Stimulated activated naive CD8-positive, alpha-beta T cell treated with anti-CD3 and anti-CD28 coated beads, Interleukin-15, Interleukin-2, amounts not matched to agents 100 ng/mL and 50 ng/mL, for 24 hours (primary cell): Measurements from ENCODE around the gene CD99L2.

Experiments used
- H3K27ac Mint-ChIP-seq: one replicate; pipeline ENCODE4 v1.8.0; 2021; ENCODE audit warnings: mild to moderate bottlenecking, mixed read lengths
- H3K27me3 Mint-ChIP-seq: one replicate; pipeline ENCODE4 v1.8.0; 2021; ENCODE audit warnings: mixed read lengths
- H3K36me3 Mint-ChIP-seq: one replicate; pipeline ENCODE4 v1.8.0; 2021; ENCODE audit warnings: low read depth, mixed read lengths
- H3K4me1 Mint-ChIP-seq: one replicate; pipeline ENCODE4 v1.8.0; 2021; ENCODE audit warnings: low read depth, mixed read lengths
- H3K4me3 Mint-ChIP-seq: one replicate; pipeline ENCODE4 v1.8.0; 2021; ENCODE audit warnings: mild to moderate bottlenecking, mixed read lengths
- H3K9me3 Mint-ChIP-seq: one replicate; pipeline ENCODE4 v1.8.0; 2021; ENCODE audit warnings: mixed read lengths

CD99L2 gene

GRCh38 chrX:150898343-150899190 is at the start of gene CD99L2:
CD99L2 (minus strand) TSS chrX:150898668; CDS start chrX:150898588, 80 bp downstream.
- peaks cover 9% of the 10 kb centered on the region for H3K4me1 Mint-ChIP-seq
- H3K4me3 Mint-ChIP-seq = peak within 1 kb of the TSS; percentile 83
- H3K27ac Mint-ChIP-seq = no peak within 1 kb of the TSS
- no peaks in the 10 kb centered on the region for H3K36me3 Mint-ChIP-seq
- peaks cover 3% of the 10 kb centered on the region for H3K27me3 Mint-ChIP-seq
- no peaks in the 10 kb centered on the region for H3K9me3 Mint-ChIP-seq

GRCh38 chrX:150944233-150944632 is 45.8 kb upstream of the CD99L2 start:
- H3K36me3 Mint-ChIP-seq = no peaks in the 10 kb centered on the region
- no peak overlapping the region for H3K27ac Mint-ChIP-seq
- no peak overlapping the region for H3K4me3 Mint-ChIP-seq
- no peaks in the 10 kb centered on the region for H3K4me1 Mint-ChIP-seq
- no peaks in the 10 kb centered on the region for H3K9me3 Mint-ChIP-seq
- H3K27me3 Mint-ChIP-seq = no peaks in the 10 kb centered on the region

GRCh38 chrX:150942942-150943594 is 44.6 kb upstream of the CD99L2 start:
- Mint-ChIP-seq H3K36me3 (no peaks in the 10 kb centered on the region), H3K27me3 (no peaks in the 10 kb centered on the region), H3K4me3 (no peak overlapping the region), H3K9me3 (no peaks in the 10 kb centered on the region), H3K4me1 (no peaks in the 10 kb centered on the region), H3K27ac (no peak overlapping the region)

- no peaks in the 10 kb centered on the region for H3K9me3 Mint-ChIP-seq
- H3K4me1 Mint-ChIP-seq = no peaks in the 10 kb centered on the region
- no peak overlapping the region for H3K27ac Mint-ChIP-seq
- H3K36me3 Mint-ChIP-seq = no peaks in the 10 kb centered on the region
- no peaks in the 10 kb centered on the region for H3K27me3 Mint-ChIP-seq
- H3K4me3 Mint-ChIP-seq = no peak overlapping the region
These were observed 43.1 kb upstream of the CD99L2 start for GRCh38 chrX:150941580-150941979.

GRCh38 chrX:150940844-150941495 is 42.5 kb upstream of the CD99L2 start:
- H3K27ac Mint-ChIP-seq = no peak overlapping the region
- no peak overlapping the region for H3K4me3 Mint-ChIP-seq
- no peaks in the 10 kb centered on the region for H3K27me3 Mint-ChIP-seq

DNA sequence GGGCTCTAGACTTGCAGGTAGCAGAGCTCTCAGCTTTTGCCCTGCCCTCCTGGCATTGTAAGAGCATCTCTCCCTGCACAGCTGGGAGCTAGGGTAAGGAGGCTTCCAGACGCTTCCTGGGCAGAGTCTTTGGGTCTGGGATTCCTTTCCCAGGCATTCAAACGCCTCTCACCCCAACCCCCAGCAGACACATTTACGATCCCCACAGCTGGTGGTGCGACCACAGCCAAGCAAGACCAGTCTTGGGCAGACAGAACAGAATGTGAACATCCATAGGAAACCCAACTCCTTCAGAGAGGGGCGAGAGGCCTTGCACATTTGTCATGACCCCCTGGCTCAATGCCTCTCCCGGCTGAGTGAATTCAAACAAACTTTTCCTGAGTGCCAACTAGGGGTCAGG is 38.1 kb upstream of the CD99L2 start:
- Mint-ChIP-seq H3K27ac (no peak overlapping the region), H3K36me3 (no peaks in the 10 kb centered on the region), H3K9me3 (no peaks in the 10 kb centered on the region), H3K27me3 (no peaks in the 10 kb centered on the region), H3K4me1 (no peaks in the 10 kb centered on the region), H3K4me3 (no peak overlapping the region)

More at GRCh38 chrX:150940844-150941495, 42.5 kb upstream of the CD99L2 start:
- Mint-ChIP-seq H3K4me1 (no peaks in the 10 kb centered on the region), H3K36me3 (no peaks in the 10 kb centered on the region), H3K9me3 (no peaks in the 10 kb centered on the region)

DNA sequence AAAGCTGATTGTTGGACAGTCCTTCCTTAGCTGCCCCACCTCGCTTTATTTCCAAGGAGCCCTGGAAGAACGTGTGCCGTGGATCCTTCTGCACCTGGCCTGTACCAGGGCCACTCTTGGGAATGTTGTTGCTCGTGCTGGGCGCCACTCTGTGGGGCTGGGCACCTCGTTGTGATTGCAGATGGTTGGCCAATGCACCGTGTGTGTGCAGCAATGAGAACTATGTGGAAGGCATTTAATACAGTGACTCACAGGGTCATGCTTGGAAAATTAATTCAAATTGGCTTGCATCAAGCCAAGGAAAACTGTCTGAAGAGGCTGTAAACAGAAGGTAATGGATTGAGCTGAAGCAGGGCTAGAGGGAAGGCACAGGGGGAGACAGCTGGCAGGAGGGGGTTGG is 37.0 kb upstream of the CD99L2 start:
- H3K27me3 Mint-ChIP-seq = no peaks in the 10 kb centered on the region
- H3K36me3 Mint-ChIP-seq = no peaks in the 10 kb centered on the region
- no peaks in the 10 kb centered on the region for H3K4me1 Mint-ChIP-seq
- H3K27ac Mint-ChIP-seq = no peak overlapping the region
- no peak overlapping the region for H3K4me3 Mint-ChIP-seq
- H3K9me3 Mint-ChIP-seq = no peaks in the 10 kb centered on the region

- Mint-ChIP-seq H3K9me3 (no peaks in the 10 kb centered on the region), H3K27ac (no peak overlapping the region), H3K4me1 (no peaks in the 10 kb centered on the region), H3K27me3 (no peaks in the 10 kb centered on the region), H3K36me3 (no peaks in the 10 kb centered on the region), H3K4me3 (no peak overlapping the region)
These were observed 36.0 kb upstream of the CD99L2 start for GRCh38 chrX:150934453-150934852.

DNA sequence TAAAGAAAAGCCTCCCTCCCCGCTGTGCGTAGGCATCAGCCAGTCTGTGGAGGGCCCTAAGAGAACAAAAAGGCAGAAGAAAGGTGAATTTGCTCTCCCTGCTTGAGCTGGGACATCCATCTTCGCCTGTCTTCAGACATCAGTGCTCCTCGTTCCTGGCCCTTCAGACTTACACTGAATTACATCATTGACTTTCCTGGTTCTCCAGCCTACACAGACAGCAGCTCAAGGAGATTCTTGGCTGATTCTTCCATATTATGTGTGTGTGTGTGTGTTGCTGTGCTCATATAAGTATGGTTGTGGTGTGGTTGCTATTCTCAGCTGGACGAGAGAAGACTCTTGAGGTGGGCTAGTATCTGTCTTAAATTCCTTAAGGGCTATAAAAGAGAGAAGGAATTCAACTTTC is 35.5 kb upstream of the CD99L2 start:
- no peaks in the 10 kb centered on the region for H3K9me3 Mint-ChIP-seq
- no peak overlapping the region for H3K4me3 Mint-ChIP-seq
- H3K27me3 Mint-ChIP-seq = no peaks in the 10 kb centered on the region
- H3K36me3 Mint-ChIP-seq = no peaks in the 10 kb centered on the region
- no peak overlapping the region for H3K27ac Mint-ChIP-seq
- no peaks in the 10 kb centered on the region for H3K4me1 Mint-ChIP-seq

DNA sequence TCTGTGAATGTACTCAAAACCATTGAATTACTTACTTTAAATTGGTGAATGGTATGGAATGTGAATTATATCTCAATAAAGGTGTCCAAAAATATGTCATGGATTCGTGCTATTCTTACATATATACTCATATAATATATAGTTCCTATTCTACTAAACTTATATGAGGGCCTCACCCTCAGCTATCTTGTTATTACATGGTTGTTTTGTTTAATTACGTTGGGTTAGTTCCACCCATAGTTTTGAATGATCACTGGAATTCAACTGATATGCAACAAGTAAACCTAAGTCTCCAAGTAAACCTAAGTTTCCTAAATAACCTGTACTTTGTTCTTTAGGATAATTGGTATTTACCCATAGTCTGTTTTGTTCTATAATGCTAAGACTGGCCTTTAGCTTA is 30.6 kb upstream of the CD99L2 start:
- no peaks in the 10 kb centered on the region for H3K4me1 Mint-ChIP-seq
- no peaks in the 10 kb centered on the region for H3K36me3 Mint-ChIP-seq
- no peaks in the 10 kb centered on the region for H3K27me3 Mint-ChIP-seq
- no peak overlapping the region for H3K27ac Mint-ChIP-seq
- H3K4me3 Mint-ChIP-seq = no peak overlapping the region
- no peaks in the 10 kb centered on the region for H3K9me3 Mint-ChIP-seq

GRCh38 chrX:150926791-150927190 is 28.3 kb upstream of the CD99L2 start:
- Mint-ChIP-seq H3K27ac (no peak overlapping the region), H3K36me3 (no peaks in the 10 kb centered on the region), H3K4me1 (no peaks in the 10 kb centered on the region), H3K9me3 (no peaks in the 10 kb centered on the region), H3K27me3 (no peaks in the 10 kb centered on the region), H3K4me3 (no peak overlapping the region)

DNA sequence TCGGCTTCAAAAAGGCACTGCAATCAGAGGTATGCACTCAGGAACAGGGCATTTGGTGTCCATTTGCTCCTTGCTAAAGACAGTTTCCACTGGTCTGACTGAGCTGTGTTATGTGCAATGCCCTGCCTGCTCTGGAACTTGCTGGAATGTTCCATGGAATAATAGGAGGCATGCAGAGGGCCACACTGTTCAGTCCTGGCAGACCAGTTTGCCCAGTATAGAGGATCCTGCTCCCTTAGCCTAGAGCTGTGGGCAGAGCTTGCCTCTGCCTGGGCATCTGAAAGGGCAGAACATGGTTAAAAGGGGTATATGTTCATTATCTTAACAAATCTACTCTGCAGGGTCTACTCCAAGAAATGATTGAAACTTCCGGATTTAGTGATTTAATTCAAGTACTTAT is 27.8 kb upstream of the CD99L2 start:
- Mint-ChIP-seq H3K27ac (no peak overlapping the region), H3K27me3 (no peaks in the 10 kb centered on the region), H3K9me3 (no peaks in the 10 kb centered on the region), H3K4me1 (no peaks in the 10 kb centered on the region), H3K4me3 (no peak overlapping the region), H3K36me3 (no peaks in the 10 kb centered on the region)

- Mint-ChIP-seq H3K27ac (no peak overlapping the region), H3K9me3 (no peaks in the 10 kb centered on the region), H3K27me3 (no peaks in the 10 kb centered on the region)
These were observed 20.9 kb upstream of the CD99L2 start for GRCh38 chrX:150919401-150919800.

DNA sequence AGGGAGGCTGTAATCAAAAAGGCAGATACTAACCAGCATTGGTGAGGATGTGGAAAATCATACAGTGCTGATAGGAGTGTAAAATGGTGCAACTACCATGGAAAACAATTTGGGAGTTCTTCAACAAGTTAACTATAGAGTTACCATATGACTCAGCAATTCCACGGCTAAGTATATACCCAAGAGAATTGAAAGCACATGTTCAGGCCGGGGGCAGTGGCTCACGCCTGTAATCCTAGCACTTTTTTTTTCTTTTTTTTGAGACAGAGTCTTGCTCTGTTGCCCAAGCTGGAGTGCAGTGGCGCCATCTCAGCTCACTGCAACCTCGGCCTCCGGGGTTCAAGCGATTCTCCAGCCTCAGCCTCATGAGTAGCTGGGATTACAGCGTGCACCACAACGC is 15.0 kb upstream of the CD99L2 start:
- H3K27ac Mint-ChIP-seq = no peak overlapping the region
- no peaks in the 10 kb centered on the region for H3K9me3 Mint-ChIP-seq
- H3K4me3 Mint-ChIP-seq = no peak overlapping the region
- no peaks in the 10 kb centered on the region for H3K36me3 Mint-ChIP-seq
- no peaks in the 10 kb centered on the region for H3K27me3 Mint-ChIP-seq
- no peaks in the 10 kb centered on the region for H3K4me1 Mint-ChIP-seq

More at GRCh38 chrX:150919401-150919800, 20.9 kb upstream of the CD99L2 start:
- H3K4me1 Mint-ChIP-seq = no peaks in the 10 kb centered on the region
- H3K4me3 Mint-ChIP-seq = no peak overlapping the region
- no peaks in the 10 kb centered on the region for H3K36me3 Mint-ChIP-seq

DNA sequence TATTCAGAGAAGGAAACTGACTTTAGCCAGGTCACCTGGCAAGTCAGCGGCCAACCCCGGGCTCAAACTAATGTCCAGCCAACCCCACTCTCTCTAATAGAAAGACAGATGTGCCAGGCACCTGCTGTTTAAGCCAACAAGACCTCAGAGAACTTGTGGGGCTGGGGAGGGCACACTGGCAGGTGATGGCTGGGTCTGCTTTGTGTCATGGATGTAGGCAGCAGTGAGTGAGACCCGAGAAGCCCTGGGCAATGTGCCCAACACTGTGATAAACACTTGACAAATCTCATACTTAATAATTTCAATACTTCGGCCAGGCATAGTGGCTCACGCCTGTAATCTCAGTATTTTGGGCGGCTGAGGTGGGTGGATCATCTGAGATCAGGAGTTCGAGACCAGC is 9.0 kb upstream of the CD99L2 start:
- Mint-ChIP-seq H3K27ac (no peak overlapping the region), H3K27me3 (no peaks in the 10 kb centered on the region), H3K4me3 (no peak overlapping the region), H3K4me1 (no peaks in the 10 kb centered on the region), H3K9me3 (no peaks in the 10 kb centered on the region), H3K36me3 (no peaks in the 10 kb centered on the region)
